Activated CD4-positive, alpha-beta memory T cell treated with anti-CD3 and anti-CD28 coated beads, Interleukin-2, amount 10 ng/mL, durations not matched to agents 7 days and 5 days (primary cell): ENCODE results near the gene SF3B5. TPM values are rescaled to one million over a fixed set of nuclear protein-coding genes. Genes with fewer than 3 reads are reported as not detected.

ENCODE experiments used
- CTCF ChIA-PET: fragments of 350-600 bp; sonication (Branson Sonifier 250); formaldehyde crosslinking; loops from one replicate; lab custom pipeline; 2021; ENCODE audit warnings: antibody characterized with exemption, inconsistent platforms; lab: Charles Lee
- POLR2A ChIA-PET: fragments of 350-600 bp; sonication (Branson Sonifier 250); formaldehyde crosslinking; loops from one replicate; lab custom pipeline; 2021; ENCODE audit warnings: antibody characterized with exemption; lab: Charles Lee
- DNase-seq: peaks from one replicate; pipeline ENCODE4 v3.0.0-alpha.2; 2020
- H3K27ac Mint-ChIP-seq: one replicate; pipeline ENCODE4 v1.8.0; 2021; ENCODE audit warnings: mild to moderate bottlenecking, mixed read lengths
- H3K27me3 Mint-ChIP-seq: one replicate; pipeline ENCODE4 v1.8.0; 2021; ENCODE audit warnings: mixed read lengths
- H3K36me3 Mint-ChIP-seq: one replicate; pipeline ENCODE4 v1.8.0; 2021; ENCODE audit warnings: low read depth, mixed read lengths
- H3K4me1 Mint-ChIP-seq: one replicate; pipeline ENCODE4 v1.8.0; 2021; ENCODE audit warnings: mixed read lengths
- H3K4me3 Mint-ChIP-seq: one replicate; pipeline ENCODE4 v1.8.0; 2021; ENCODE audit warnings: mild to moderate bottlenecking, mixed read lengths
- H3K9me3 Mint-ChIP-seq: one replicate; pipeline ENCODE4 v1.8.0; 2021; ENCODE audit warnings: mixed read lengths
- total RNA-seq, 2 experiments: library from RNA; stranded (reverse); gene quantifications; one replicate each; pipeline ENCODE4 v1.2.3, GENCODE V29; 2021

The SF3B5 gene
- total RNA-seq, 2 experiments from 2014 or later = 128 to 130 TPM

DNA sequence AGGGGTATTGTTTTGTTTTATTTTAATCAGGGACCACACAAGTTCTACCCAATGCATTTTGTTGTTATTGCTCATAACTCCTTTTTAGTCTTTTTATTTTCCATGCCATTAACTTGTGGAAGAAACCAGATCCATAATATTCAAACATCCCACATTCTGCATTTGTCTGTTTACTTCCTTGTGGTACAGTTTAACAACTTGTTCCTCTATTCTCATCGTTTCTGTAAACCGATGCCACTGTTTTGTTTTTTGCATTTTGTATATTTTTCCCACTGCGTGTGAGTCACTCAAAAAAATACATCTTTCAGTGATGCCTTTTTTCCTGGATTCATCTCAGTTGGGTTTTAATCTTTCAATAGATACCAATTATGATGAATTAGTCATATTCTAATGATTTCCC is 22.3 kb downstream of the SF3B5 start:
- H3K27ac Mint-ChIP-seq = no peak overlapping the region
- no peaks in the 10 kb centered on the region for H3K36me3 Mint-ChIP-seq
- DNase-seq = no peak
- H3K4me3 Mint-ChIP-seq = no peak overlapping the region
- ChIA-PET POLR2A (no interaction called here), CTCF (no interaction called here)
- peaks cover 14% of the 10 kb centered on the region for H3K27me3 Mint-ChIP-seq
- H3K9me3 Mint-ChIP-seq = no peaks in the 10 kb centered on the region
- peaks cover 7% of the 10 kb centered on the region for H3K4me1 Mint-ChIP-seq

DNA sequence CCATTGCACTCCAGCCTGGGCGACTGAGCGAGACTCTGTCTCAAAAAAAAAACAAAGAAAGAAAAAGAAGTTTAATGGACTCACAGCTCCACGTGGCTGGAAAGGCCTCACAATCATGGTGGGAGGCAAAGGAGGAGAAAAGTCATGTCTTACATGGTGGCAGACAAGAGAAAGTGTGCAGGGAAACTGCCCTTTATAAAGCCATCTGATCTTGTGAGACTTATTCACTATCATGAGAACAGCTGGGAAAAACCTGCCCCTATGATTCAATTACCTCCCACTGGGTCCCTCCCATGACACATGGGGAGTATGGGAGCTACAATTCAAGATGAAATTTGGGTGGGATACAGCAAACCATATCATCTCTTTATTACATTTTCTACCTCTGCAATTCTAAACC is 25.9 kb downstream of the SF3B5 start:
- H3K4me3 Mint-ChIP-seq = no peak overlapping the region
- ChIA-PET POLR2A (no interaction called here), CTCF (interaction anchor here (1.1 kb wide), 1 partner anchor 129 kb away, joined by 3 read pairs; no protein-coding TSS in a partner anchor)
- H3K9me3 Mint-ChIP-seq = no peaks in the 10 kb centered on the region
- no peak for DNase-seq
- H3K27me3 Mint-ChIP-seq = peaks cover 20% of the 10 kb centered on the region
- H3K4me1 Mint-ChIP-seq = peaks cover 32% of the 10 kb centered on the region
- no peak overlapping the region for H3K27ac Mint-ChIP-seq
- H3K36me3 Mint-ChIP-seq = no peaks in the 10 kb centered on the region

DNA sequence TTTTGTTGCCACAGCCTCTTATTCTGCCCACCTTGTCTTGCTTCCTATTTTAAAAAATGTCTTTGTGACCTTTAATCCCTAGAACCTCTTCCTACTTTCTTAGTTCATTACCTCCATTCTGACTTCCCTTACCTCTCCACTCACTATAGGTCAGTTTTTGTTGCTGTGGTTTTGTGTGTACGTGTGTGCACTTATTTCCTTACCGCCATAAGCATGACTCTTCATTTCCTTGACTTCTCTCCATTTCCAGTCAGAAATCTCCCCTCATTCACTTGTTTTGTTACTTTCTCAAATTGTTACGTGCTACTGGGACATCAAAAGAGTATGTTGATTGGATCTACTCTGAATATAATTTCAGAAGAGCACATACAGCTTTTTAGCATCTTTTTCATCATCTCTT is 26.6 kb downstream of the SF3B5 start:
- DNase-seq = no peak
- Mint-ChIP-seq H3K27ac (no peak overlapping the region), H3K9me3 (no peaks in the 10 kb centered on the region), H3K27me3 (peaks cover 20% of the 10 kb centered on the region), H3K4me1 (peaks cover 32% of the 10 kb centered on the region), H3K4me3 (no peak overlapping the region), H3K36me3 (no peaks in the 10 kb centered on the region)
- ChIA-PET CTCF (no interaction called here), POLR2A (no interaction called here)

DNA sequence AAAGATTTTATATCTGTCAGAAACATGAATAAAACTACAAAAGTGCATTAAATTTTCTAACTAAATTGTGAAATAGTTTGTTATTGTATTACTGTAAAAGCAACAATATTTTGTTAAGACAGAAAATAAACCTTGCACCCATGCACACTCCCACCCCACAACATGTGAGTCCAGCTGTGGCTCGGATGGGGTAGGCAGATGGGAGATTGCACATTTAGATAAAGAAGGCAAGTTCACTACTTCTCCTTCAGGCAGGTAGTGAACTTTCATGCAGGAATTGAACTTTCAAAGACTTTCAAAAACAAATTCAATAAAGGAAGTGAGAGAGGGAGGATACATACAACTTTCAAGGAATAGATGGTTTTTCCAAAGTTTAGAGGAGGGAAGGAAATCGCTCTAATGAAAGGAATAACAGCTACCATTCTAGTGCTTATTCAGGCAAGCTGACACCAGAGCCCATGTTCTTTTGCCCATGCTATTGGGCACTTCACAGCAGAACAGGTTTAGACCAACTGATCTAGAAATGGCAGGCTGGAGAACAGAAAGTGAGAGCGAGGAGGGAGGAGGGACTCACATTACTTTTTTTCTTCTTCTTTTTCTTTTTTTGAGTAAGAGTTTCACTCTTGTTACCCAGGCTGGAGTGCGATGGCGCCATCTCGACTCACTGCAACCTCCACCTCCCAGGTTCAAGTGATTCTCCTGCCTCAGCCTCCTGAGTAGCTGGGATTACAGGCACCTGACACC is 28.5 kb downstream of the SF3B5 start:
- Mint-ChIP-seq H3K27ac (no peak overlapping the region), H3K9me3 (no peaks in the 10 kb centered on the region), H3K4me1 (peaks cover 47% of the 10 kb centered on the region), H3K36me3 (no peaks in the 10 kb centered on the region), H3K4me3 (no peak overlapping the region), H3K27me3 (peaks cover 21% of the 10 kb centered on the region)
- no peak for DNase-seq
- ChIA-PET CTCF (interaction anchor here (0.6 to 1.3 kb wide), 2 partner anchors 24 to 128 kb away, joined by 3 to 4 read pairs; no protein-coding TSS in a partner anchor), POLR2A (interaction anchor here (5.4 to 5.5 kb wide), 2 partner anchors 12 to 28 kb away, joined by 73 to 116 read pairs; partner anchors contain the start of gene SF3B5)

DNA sequence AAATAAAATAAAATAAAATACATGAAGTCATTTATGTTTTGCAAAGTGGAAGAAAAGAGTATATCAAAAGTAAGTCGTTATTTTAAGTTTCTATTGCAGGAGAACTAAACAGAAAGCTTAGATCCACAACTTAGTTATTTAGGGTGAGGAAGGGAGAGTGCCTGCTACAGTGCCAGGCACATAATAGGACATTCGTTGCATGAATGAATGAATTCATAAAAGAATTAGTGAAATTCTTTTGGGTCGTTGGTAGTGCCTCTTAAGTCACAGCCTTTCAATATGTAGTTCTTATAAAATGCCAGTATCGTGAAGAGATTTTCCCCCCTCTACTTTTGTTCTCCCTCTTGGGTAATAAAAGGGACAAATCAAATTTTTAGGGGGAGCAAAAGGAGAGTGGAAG is 29.1 kb downstream of the SF3B5 start:
- POLR2A ChIA-PET = interaction anchor here (0.8 to 5.5 kb wide), 8 partner anchors 8 to 1669 kb away, joined by 3 to 116 read pairs (median 12); partner anchors contain the start of genes EPM2A, LTV1, SF3B5 and STX11
- DNase-seq = no peak
- H3K36me3 Mint-ChIP-seq = no peaks in the 10 kb centered on the region
- H3K27ac Mint-ChIP-seq = no peak overlapping the region
- H3K27me3 Mint-ChIP-seq = peaks cover 17% of the 10 kb centered on the region
- no peak overlapping the region for H3K4me3 Mint-ChIP-seq
- CTCF ChIA-PET = interaction anchor here (1.0 to 3.2 kb wide), 2 partner anchors 29 to 126 kb away, joined by 3 to 13 read pairs; partner anchors contain the start of gene SF3B5
- H3K9me3 Mint-ChIP-seq = no peaks in the 10 kb centered on the region
- H3K4me1 Mint-ChIP-seq = peaks cover 47% of the 10 kb centered on the region

DNA sequence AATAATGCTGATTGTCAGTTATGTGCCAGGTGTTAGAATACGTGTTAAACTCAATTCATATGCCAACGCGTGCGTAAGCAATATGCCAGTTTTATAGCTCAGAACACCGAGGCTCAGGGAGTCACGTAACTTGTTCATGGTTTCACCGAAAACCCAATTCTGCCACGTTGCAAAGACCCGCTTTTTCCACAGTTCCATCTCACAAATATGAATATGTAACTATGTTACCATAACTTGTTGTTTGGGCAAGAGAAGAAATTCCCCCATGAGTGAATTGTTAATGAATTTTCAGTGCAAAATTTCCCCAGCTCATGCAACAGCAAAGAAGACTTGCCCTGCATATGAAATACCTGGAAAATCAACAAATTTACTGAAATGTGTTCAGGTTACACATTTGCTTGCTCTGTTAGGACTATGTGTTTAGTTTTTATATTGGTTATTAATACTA is 30.1 kb downstream of the SF3B5 start:
- H3K4me3 Mint-ChIP-seq = peak overlapping the region; percentile 80
- peaks cover 13% of the 10 kb centered on the region for H3K27me3 Mint-ChIP-seq
- no peak for DNase-seq
- CTCF ChIA-PET = interaction anchor here (0.9 to 3.2 kb wide), 7 partner anchors 10 to 151 kb away, joined by 3 to 27 read pairs (median 3); partner anchors contain the start of gene SF3B5
- no peaks in the 10 kb centered on the region for H3K9me3 Mint-ChIP-seq
- POLR2A ChIA-PET = interaction anchor here (0.7 to 5.5 kb wide), 12 partner anchors 9 to 1670 kb away, joined by 3 to 116 read pairs (median 4); partner anchors contain the start of genes EPM2A, SF3B5 and STX11
- H3K4me1 Mint-ChIP-seq = peaks cover 47% of the 10 kb centered on the region
- H3K36me3 Mint-ChIP-seq = no peaks in the 10 kb centered on the region
- H3K27ac Mint-ChIP-seq = peak overlapping the region; percentile 77

DNA sequence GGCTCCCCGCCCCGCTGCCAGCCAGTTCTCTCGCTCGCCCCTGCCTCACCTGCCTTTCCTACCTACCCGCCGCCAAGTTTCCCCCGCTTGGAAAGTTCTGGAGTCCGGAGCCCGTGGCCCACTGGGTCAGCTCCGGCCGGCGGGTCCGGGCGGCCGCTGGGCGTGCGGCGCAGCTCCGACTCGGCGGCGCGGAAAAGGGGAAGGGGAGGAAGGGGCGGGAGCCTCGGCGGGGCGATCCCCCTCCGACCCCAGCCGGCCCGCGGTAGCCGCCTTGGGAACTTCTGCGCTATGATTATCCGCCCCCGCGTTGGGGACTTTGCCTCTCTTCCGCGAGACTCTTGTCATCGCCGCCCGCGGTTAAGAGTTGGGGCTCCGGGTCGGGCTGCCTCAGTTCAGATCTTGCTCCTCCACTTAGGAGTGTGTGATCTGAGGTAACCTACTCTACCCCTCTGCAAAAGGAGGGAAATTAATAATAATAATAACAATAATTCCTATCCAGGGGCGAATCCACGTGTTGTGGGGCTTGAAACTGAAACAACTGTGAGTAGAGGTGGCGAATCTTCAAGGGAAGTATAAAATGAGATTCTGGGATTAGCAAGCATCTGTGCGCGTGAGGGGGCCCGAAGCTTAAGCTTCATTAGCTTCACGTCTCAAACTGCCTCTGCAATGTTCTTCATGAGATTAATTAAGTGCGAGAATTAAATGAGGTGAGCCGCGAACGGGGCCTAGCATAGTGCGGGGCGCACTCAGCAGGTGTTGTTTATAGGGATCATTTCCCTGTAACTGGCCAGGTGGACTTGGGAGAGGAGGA is 30.8 kb downstream of the SF3B5 start:
- H3K9me3 Mint-ChIP-seq = no peaks in the 10 kb centered on the region
- peak overlapping the region; percentile 77 for H3K27ac Mint-ChIP-seq
- peaks cover 13% of the 10 kb centered on the region for H3K27me3 Mint-ChIP-seq
- ChIA-PET POLR2A (interaction anchor here (0.6 to 5.5 kb wide), 22 partner anchors 8 to 615 kb away, joined by 3 to 116 read pairs (median 4); partner anchors contain the start of genes LTV1, SF3B5 and STX11), CTCF (interaction anchor here (0.9 to 3.2 kb wide), 9 partner anchors 10 to 153 kb away, joined by 3 to 27 read pairs (median 4); partner anchors contain the start of genes SF3B5 and STX11)
- peaks cover 47% of the 10 kb centered on the region for H3K4me1 Mint-ChIP-seq
- H3K4me3 Mint-ChIP-seq = peak overlapping the region; percentile 80
- DNase-seq = peak; percentile 55
- H3K36me3 Mint-ChIP-seq = no peaks in the 10 kb centered on the region

DNA sequence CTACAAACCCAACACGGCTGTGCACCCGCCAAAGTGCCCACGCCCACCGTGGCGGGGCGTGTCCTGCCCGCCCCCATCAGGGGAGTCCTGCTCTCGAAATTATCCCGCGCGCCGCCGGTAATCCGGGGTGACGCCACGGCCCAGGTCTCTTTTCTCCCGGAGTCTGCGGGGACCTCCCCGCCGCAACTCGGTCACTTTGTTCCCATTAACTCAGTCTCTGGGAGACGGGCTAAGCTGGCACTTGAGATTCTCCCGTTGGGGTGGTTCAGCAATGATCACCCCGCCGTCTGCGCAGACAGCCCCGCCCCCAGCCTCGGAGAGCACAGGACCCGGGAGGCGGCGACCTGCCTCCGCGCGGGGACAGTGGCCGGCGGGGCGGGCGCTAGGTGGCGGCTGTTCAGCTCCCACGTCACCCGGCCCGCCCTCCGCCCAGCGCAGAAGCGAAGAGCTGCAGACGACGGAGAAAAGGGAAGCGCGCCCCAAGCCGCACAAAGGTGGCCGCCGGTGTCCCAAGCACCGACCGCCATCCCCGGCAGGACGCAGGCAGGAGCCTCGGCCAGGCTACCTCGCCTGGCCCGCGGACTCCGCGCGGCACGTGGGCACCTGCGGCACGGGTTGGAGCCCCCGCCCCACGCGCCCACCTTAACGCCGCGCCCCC is 31.5 kb downstream of the SF3B5 start:
- H3K27me3 Mint-ChIP-seq = peaks cover 13% of the 10 kb centered on the region
- no peaks in the 10 kb centered on the region for H3K9me3 Mint-ChIP-seq
- CTCF ChIA-PET = interaction anchor here (0.9 to 3.2 kb wide), 7 partner anchors 9 to 489 kb away, joined by 3 to 27 read pairs (median 5); partner anchors contain the start of genes SF3B5 and STX11
- H3K4me1 Mint-ChIP-seq = peaks cover 46% of the 10 kb centered on the region
- peak; percentile 93 for DNase-seq
- H3K4me3 Mint-ChIP-seq = peak overlapping the region; percentile 79
- peak overlapping the region; percentile 58 for H3K27ac Mint-ChIP-seq
- POLR2A ChIA-PET = interaction anchor here (0.6 to 5.5 kb wide), 22 partner anchors 9 to 614 kb away, joined by 3 to 116 read pairs (median 4); partner anchors contain the start of genes LTV1, SF3B5 and STX11
- no peaks in the 10 kb centered on the region for H3K36me3 Mint-ChIP-seq

DNA sequence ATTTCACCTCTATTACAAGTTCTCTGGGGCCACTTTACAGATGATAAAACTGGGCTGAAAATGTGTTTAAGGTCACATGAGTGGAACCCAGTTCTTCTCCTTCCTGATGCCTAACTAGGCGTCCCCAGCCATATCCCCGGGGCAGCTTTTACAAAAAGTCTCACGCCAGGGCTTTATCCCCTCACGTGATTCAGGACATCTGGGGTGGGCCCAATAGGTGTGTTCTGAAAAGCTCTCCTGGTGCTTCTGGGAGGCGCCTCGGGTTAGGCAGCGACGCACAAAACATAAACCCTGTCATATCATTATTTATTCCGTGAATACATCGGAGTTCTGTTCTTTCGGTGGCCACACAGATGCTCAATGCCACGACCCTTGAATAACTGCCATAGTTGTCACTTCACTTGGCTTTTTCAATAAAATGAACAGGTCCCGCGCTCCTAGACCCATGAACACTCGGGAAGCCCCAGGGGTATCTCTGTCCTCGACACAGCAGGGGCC is 32.1 kb downstream of the SF3B5 start:
- no peaks in the 10 kb centered on the region for H3K9me3 Mint-ChIP-seq
- CTCF ChIA-PET = interaction anchor here (0.9 to 3.2 kb wide), 5 partner anchors 8 to 488 kb away, joined by 3 to 27 read pairs (median 5); partner anchors contain the start of gene SF3B5

DNA sequence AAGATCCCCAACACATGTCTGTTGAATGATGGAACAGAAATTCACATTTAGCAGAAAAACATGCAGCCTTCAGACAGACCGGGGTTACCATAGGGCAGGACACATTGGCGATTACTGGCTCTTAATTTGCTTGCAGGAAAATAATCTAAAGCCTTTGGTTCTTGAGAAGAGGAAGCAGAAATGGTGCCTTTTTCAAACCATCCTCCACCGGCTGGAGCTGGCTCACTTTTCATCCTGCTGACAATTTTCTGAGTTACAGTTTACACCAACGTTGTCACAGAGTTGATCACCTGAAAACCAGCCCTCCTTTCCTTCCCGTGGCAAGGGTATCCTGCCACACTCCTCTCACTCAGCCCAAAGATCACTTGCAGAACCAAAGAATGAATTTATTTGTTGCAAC is 32.6 kb downstream of the SF3B5 start:
- Mint-ChIP-seq H3K4me1 (peaks cover 41% of the 10 kb centered on the region), H3K4me3 (peak overlapping the region; percentile 79), H3K27me3 (peaks cover 11% of the 10 kb centered on the region), H3K27ac (peak overlapping the region; percentile 58), H3K36me3 (no peaks in the 10 kb centered on the region), H3K9me3 (no peaks in the 10 kb centered on the region)
- no peak for DNase-seq
- CTCF ChIA-PET = interaction anchor here (0.6 to 1.2 kb wide), 2 partner anchors 49 to 1911 kb away, joined by 3 read pairs; no protein-coding TSS in a partner anchor
- POLR2A ChIA-PET = interaction anchor here (1.2 to 5.5 kb wide), 9 partner anchors 8 to 613 kb away, joined by 3 to 116 read pairs (median 6); partner anchors contain the start of genes SF3B5 and STX11

More for the DNA sequence above, 32.1 kb downstream of the SF3B5 start:
- DNase-seq = peak; percentile 20
- H3K36me3 Mint-ChIP-seq = no peaks in the 10 kb centered on the region
- peak overlapping the region; percentile 58 for H3K27ac Mint-ChIP-seq
- POLR2A ChIA-PET = interaction anchor here (0.7 to 5.5 kb wide), 21 partner anchors 8 to 614 kb away, joined by 3 to 116 read pairs (median 5); partner anchors contain the start of genes LTV1, SF3B5 and STX11
- H3K27me3 Mint-ChIP-seq = peaks cover 11% of the 10 kb centered on the region
- peak overlapping the region; percentile 79 for H3K4me3 Mint-ChIP-seq
- H3K4me1 Mint-ChIP-seq = peaks cover 43% of the 10 kb centered on the region

DNA sequence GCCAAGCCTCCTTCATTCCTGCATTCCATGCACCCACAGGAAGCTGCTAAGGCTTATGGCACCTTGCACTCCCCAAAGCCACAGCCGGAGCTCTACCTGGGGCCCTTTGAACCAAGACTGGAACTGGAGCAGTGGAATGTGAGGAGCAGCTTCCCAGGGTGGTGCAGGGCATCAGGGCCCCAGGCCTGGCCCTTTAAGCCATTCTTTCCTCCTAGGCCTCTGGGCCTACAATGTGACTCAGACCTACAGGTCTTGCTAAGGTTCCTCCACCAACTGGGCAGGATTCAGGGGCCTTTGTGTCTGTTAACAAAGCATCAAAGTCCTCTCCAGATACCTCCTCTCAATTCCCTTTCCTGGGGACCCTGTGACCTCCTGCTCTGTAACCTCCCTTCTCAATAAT is 36.2 kb downstream of the SF3B5 start:
- H3K4me3 Mint-ChIP-seq = no peak overlapping the region
- H3K27me3 Mint-ChIP-seq = peaks cover 5% of the 10 kb centered on the region
- CTCF ChIA-PET = interaction anchor here (0.5 kb wide), 1 partner anchor 20 kb away, joined by 5 read pairs; no protein-coding TSS in a partner anchor
- H3K9me3 Mint-ChIP-seq = no peaks in the 10 kb centered on the region
- POLR2A ChIA-PET = no interaction called here
- peaks cover 2% of the 10 kb centered on the region for H3K36me3 Mint-ChIP-seq
- H3K27ac Mint-ChIP-seq = no peak overlapping the region
- no peak for DNase-seq
- peaks cover 37% of the 10 kb centered on the region for H3K4me1 Mint-ChIP-seq
